SKM-1 (cell line): ENCODE measurements around the gene CACNA1C.
"Not testable (repeated sequence)": the region's sequence is repeated elsewhere in the genome, so short reads cannot be mapped to it uniquely, and the experiment has no call there.

Experiments
- DNase-seq: peaks from one replicate; lab custom pipeline; 2025; ENCODE audit not compliant: unreplicated experiment; lab: John Stamatoyannopoulos, UW

Gene CACNA1C

DNA sequence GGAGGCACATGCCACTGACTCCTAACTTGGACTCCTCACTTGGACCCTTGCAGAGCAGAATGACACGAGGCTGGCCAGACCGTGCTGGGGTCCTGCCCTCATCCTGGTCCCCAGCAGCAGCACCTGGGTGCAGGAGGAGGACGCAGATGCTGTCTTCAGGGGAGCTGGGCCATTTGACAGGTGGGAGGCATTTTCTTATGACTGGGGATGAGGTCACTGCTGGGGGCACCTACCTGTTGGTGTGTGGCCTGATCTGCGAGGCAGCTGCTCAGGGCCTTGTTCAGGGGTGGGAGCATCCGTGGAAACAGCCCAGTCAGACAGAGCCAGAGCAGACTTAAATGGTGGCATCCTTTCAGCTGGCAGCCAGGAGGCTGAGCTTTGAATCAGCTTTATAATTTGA lies 57.3 kb downstream of the CACNA1C start:
- DNase-seq, result no peak

DNA sequence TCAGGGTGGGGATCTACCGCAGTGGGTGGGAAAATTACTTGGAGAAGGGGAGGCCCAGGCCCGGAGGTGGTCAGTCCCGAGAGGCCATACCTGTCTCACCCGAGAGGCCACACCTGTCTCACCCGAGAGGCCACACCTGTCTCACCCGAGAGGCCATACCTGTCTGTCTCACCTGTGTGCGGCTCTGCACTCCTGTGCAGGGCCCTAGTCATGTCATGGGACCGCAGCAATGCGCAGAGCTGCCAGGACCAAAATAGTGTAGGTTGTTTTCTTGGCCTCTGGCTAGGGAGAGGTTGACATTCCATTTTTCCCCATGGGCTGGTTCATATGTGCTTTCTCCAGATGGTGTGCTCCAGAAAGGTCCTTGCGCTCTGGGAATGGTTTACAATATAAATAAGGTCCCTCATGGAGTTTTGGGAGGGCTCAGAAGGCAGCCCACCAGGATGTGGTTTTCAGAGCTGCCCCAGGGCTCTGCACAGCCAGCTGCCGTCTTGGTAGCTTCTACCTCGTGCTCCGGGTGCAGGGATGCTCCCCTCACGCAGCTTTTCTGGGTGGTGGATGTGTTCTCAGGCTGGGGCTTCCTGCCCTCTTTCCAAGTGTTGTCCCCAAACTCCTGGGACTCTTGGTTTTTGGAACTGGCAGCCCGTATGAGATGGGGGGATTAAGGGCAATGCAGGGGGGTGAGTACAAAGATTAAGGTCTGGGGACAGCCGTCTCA lies 58.2 kb downstream of the CACNA1C start:
- no peak for DNase-seq

DNA sequence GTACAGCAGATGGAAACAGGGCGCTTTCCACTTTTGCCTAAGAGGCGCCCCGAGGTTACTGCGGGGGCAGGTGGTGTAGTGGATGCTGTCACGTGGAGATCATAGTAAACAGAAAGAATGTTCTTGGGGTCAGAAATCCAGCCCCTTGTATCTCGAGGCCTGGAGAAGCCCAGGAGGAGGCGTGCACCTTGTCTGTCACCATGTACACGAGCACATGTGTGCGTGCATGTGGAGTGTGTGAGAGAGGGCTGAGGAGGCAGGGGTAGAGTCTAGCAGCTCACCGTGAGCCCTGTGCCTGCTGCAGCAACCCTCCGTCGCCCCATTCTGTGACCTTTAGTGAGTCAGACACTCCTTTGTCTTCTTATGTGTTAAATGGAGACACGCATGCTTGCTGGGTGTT lies 59.0 kb downstream of the CACNA1C start:
- no peak for DNase-seq

DNA sequence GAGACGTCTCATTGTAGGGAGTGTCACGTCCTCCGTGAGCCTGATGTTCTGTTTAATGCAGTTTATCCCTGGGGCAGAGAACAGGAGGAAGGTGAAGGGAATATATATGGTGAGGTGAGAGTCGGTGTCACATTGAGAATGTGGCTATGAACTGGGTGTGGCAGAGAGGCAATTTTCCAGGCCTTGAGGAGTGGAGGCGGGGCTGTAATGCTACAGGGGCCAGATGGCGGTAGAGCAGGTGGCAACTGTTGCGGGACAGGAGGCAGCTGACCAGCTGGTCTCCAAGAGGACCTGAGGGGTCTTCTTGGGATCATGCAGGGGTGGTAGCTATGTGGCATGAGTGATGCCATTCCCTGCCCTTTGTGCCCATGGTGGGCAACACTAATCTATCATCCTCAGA lies 59.6 kb downstream of the CACNA1C start:
- DNase-seq, result no peak

DNA sequence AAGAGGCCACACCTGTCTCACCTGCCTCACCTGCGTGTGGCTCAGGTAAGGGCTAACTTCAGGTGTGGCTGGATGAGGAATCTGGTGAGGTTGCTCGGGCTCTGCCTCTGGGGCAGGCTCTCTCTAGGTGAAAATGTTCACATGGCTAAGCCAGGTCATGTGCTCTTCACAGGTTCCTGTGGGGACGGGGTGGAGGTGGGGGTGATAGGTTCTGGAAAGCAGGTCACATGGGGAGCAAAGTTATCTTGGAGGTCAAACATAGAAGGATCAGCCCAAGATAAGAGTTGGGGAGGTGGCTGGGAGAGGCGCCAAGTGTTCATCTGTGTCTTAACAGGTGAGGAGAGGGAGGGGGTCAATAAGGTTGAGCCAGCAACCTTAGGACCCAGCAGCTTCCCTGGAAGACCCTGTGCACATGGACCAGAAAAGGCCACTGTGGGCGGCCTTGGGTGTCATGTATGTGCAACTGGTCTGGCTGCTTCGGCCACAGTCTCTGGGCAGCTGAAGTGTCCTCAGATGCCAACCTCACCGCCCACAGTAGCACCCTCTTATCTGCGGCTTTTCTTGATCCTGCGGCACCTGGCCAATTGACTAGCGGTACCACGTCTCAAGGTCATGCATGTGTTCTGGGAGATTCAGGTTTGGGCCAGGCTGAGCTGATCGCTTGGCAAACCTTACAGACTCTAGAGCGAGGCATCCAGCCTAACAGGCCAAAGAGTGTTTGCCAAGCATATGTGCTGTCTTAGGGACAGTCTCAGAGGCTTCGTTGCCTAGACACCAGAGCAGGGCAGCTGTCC lies 60.5 kb downstream of the CACNA1C start:
- DNase-seq, result no peak

DNA sequence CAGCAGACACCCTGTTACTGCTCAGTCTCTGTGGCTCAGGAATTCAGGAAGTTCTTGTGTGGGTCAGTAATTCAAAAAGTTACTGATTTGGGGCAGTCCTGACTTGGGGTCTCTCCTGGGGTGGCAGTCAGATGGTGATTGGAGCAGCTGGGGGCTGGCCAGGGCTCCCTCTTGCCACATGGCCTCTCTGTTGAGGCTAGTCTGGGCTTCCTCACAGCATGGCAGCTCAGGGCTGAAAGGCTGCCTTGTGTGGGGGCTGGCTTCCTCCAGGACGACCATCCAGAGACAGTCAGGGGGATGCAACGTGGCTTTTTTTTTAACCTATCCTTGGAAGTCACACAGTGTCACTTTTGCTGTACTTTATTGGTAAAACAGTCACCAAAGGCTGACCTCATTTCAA lies 61.3 kb downstream of the CACNA1C start:
- DNase-seq, result no peak

DNA sequence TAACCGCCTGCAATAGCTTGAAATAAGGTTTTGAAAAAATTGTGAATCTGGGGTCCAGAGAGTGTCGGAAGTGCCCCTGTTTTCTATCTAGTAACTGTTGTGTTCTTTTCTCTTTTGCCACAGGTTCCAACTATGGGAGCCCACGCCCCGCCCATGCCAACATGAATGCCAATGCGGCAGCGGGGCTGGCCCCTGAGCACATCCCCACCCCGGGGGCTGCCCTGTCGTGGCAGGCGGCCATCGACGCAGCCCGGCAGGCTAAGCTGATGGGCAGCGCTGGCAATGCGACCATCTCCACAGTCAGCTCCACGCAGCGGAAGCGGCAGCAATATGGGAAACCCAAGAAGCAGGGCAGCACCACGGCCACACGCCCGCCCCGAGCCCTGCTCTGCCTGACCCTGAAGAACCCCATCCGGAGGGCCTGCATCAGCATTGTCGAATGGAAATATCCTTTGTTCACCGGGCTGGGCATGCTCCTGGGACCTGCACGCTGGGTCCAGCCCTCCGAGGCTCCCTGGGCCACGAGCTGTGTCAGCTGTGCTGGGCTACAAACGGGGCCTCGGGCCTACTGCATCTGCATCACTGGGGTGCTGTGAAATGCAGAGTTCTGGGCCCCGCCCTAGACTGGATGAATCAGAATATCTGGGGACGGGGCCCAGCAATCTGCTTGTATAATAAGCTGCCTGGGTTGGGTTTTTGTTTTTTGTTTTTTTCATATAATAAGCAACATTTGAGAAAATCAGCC lies 62.5 kb downstream of the CACNA1C start:
- no peak for DNase-seq

DNA sequence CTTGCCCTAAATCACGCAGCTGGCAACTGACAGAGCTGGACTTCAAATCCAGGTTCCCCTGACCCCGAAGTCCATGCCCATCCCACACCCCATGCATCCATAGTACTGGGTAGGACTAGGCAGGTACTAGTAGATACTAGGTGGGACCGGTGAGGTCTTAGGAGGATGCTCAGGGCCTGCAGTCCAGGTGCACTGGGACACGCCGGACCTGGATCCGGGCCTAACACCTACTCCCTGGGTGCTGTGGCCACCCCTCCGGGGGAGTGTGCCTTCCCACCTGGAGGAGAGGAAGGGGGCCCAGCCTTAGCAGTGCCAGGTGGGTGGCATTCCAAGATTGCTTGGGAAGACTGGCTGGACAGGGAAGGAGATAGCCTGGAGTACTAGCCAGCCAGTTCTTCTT lies 64.8 kb downstream of the CACNA1C start:
- no peak for DNase-seq

DNA sequence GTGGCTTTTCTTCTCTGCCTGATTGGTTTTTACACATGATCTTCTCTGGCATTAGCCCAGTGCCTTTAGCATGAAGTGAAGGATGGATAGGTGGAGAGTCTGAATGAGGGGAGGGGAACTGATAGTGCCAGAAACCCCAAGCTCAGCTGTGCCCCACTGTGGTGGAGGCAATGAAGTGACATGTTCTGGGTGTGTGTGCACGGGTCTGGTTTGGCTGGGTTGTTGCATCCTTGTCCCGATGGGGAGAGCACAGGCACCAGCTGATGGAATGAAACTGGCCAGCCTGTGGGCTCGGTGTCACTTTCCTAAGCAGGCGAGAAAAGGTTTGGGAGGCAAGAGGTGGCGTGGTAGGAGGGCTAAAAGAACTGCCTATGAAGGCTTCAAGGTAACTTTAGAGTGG lies 65.3 kb downstream of the CACNA1C start:
- no peak for DNase-seq

DNA sequence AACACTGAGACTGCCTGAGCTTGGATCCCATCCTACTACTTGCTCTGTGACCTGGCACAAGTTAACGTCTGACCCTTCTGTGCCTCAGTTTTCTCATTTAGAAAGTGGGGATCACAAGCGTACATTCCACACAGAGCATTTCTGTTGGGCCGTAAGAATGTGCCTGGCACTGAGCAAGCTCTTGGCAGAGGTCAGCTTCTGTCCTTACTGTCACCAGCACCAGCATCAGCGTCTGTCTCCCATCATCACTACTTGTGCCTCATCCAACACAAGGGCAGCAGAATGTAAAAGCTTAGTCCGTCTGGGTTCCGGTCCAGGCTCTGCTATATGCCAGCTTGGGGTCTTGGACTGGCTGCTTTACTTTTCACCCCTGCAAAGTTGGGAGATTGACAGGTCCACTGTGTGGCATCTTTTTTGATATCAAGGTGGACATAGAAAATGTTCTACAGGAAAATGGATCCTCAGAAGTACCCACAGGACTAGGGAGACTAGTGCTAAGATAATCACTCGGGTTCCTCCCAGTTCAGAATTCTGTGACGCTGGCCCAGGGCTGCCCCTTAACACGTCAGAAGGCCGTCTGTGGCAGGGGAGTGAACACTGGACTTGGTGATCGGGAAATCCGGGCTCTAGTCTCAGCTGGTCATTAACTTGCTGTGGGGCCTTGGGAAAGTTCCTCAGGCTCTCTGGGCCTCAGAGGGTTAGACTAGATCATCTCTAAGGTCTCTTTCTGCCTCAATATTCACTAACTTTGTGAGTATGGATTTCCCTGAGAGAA lies 65.9 kb downstream of the CACNA1C start:
- no peak for DNase-seq

DNA sequence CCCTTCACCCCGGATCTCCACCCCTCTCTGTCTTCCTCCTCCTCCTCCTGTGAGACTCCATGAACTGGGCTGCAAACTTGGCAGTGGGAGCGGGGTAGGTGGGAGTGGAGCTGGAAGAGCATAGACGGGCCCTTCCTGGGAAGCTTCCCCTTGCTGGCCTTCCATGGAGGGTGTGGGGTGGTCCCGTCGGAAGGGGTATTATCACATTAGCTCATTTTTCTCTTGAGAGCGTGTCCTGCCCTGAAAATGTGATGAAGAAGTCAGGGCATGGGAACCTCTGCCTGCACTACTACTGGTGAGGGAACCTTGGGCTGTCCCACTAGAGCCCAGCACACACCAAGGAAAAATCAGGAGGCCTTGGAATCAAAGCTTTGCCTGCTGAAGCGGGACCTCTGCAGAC lies 66.5 kb downstream of the CACNA1C start:
- no peak for DNase-seq

DNA sequence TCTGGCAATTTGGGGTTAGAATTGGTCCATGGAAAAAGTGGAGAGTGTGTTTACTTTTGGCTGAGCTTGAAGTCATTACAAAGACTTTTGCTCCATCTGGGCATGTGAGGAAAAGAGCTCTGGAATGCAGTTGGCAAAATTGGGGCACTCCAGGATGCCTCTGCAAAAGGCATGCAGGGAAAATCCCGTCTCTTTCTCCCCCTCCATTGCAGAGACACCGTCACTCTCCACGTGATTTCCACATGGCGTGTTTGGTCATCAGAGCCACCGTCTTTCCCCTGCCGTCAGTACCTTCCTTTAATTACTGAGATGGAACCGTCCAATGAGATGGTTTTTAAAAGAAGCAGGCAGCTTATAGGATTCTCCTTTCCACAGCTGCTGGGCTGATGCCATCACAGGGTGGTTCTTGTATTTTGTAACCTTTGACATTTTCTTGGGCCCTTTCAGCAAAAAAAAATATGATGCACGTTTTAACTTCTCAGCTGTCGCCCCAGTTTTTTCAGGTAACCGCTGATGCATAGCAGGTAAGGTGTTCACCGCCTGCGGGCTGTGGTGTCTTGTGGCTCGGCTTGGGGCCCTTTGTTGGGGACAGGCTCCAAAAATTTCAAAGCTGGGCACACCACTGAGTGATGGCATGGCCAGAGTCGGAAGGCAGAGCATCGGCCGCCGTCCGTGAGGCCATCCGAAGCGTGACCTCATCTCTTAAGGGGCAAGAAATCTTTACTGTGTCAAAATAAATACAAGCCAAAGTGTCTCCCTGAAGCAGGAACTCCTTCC lies 68.4 kb downstream of the CACNA1C start:
- DNase-seq, result no peak

DNA sequence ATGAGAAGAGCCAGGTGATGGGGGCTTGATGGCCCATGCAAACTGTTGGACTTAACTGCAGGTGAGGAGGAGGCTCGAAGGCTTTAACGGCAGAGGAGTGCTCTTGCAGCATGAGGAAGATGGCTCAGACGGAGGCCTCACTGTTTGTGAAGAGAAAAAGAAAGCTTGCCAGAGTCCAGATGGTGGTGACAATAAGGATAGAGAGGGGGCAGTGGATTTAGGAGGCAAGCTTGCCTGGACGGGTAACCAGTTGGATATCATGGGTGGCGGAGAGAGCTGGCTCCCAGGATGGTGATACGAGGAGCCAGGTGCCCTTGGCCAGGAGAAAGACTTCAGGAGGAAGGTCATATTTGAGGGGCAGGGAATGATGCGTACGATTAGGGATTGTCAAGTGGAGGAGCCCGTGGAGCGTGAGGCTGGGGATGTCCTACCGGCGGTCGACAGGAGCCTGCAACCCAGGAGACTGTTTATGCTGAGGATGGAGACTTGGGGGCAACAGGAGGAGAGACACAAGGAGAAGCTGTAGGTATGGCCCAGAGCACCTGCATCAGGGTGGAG lies 71.8 kb downstream of the CACNA1C start:
- DNase-seq, result no peak

DNA sequence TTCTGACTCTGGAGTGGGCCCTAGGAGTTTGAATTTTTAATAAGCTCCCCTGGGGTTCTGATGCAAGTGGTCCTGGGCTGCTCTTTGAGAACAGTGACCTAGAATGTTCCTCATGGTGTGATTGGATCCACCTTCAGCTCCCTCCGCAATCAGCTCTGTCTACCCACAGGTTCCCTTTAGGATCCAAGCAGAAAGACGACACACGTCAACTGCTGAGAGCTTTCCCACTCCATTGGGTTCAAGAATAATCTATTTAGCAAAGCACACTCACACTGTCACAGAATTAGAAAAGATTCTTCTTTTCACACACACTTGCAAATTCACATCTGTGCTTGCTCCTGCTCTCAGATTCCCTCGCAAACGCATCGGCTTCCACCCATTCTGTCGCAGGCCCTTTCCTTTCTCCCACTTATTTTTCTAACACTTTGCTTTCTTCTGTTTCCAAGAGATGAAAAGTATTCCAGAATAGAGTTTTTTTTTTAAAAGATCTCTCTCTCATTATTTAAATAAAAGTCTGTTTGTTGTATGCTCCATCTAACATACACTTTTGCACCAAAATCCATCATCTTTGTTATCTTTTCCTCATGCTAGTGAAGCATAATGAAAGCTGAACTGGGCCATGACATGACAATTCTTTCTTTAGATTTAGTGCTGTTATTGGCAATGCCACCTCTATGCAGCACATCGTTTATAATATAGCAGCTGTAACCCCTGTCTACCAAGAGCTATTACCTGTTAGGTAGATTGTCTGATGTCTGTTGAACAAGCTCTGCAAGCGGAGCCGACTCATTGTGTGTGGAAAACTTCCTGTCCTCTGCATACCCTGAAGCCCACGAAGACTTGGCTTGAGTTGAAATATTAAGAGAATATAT lies 73.1 kb downstream of the CACNA1C start:
- DNase-seq, result no peak

DNA sequence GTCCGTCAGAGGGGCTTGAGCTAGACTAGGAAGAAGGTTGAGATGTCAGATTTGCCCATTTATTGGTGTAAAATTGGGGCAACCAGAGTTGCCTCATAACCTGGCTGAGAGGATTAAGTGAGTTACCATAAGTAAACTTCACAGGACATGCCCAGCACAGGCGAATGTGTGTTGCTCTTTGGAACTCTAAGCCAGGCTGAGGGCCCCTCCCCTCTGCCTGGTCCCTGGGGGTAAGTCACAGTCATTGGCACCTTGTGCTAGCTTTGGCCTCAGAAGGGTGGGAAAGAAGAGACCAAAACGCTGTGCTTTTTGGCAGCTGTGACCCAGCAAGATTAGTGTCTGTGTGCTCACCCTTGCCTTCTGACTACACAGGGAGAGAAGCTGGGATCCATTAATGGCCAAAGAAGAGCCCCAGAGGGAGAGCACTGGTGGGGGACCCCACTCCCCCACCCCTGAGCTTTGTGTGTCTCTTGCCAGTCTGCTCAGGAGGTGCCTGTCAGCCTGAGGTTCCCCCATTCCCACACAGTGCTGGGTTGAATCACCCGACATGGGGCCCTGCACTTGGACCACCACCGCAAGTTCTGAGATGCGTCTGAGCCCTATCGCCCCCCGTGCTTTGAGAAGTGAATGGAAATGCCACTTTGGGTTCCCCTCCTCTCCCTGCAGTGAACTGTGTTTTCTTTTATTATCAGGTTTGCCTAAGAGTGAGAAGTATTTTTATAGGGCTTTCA lies 74.1 kb downstream of the CACNA1C start:
- DNase-seq, result no peak

DNA sequence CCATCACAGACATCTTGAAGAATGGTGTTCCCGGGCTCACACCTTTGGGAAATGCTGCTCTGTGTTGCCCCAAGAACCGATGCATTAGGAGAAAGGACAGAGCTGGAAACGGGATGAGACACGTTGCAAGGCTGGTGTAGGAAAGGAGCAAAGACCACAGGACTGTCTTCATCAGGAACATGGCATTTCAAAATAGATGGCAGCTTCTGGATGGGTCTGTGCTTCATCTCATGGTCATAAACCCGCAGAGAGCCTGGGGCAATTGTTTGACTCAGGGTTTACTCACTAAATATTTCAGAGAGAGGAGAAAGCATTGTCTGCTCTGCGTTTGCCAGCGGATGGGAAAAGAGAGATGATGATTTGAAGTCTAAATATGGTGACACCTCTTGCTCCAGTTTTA lies 76.3 kb downstream of the CACNA1C start:
- no peak for DNase-seq

DNA sequence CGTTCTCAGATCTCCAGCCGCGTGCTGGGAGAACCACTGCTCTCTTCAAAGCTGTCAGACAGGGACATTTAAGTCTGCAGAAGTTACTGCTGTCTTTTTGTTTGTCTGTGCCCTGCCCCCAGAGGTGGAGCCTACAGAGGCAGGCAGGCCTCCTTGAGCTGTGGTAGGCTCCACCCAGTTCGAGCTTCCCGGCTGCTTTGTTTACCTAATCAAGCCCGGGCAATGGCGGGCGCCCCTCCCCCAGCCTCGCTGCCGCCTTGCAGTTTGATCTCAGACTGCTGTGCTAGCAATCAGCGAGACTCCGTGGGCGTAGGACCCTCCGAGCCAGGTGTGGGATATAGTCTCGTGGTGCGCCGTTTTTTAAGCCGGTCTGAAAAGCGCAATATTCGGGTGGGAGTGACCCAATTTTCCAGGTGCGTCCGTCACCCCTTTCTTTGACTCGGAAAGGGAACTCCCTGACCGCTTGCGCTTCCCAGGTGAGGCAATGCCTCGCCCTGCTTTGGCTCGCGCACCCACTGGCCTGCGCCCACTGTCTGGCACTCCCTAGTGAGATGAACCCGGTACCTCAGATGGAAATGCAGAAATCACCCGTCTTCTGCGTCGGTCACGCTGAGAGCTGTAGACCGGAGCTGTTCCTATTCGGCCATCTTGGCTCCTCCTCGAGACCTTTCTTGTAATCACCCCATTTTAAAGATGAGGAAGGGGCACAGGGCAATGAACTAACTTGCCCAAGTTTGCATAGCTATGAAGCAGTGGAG lies 83.1 kb downstream of the CACNA1C start:
- DNase-seq, result not testable (repeated sequence)

DNA sequence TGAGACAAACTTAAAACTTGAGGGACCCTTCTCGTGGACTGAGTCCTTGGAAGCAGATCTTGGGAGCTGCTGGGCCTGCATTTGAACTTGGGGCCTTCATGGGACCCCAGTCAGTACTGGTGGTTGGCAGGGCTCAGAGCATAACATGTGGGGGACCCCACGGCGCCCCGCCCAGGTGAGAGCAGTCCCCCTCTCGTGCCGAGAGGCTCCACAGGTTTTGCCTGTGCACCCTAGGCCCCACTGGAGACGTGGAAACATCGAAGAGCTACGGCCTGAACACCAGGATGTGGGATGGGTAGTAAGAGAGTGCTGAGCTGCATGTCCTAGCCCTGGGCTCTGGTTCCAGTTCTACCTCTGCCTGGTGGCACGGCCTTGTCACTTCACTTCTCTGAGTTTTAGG lies 84.1 kb downstream of the CACNA1C start:
- DNase-seq, result no peak
